Activated T-cell treated with anti-CD3 and anti-CD28 coated beads for 48 hours (primary cell): Measurements from ENCODE around the gene NPHP4.

Experiments used
- DNase-seq: peaks from one replicate; pipeline ENCODE4 v3.0.0-alpha.2; 2020; ENCODE audit warnings: low read depth

The NPHP4 gene

GRCh38 chr1:5849550-5849949, 142.7 kb downstream of the NPHP4 start:
- DNase-seq: no peak

GRCh38 chr1:5847013-5847659, 145.1 kb downstream of the NPHP4 start:
- DNase-seq: no peak

GRCh38 chr1:5845376-5845775, 146.8 kb downstream of the NPHP4 start:
- DNase-seq: no peak

GRCh38 chr1:5844442-5844841, 147.8 kb downstream of the NPHP4 start:
- DNase-seq: no peak

- no peak for DNase-seq
Measured at GRCh38 chr1:5843521-5844096, 148.6 kb downstream of the NPHP4 start.

- DNase-seq: no peak
Measured at GRCh38 chr1:5842679-5843078, 149.5 kb downstream of the NPHP4 start.

- DNase-seq: no peak
Measured at GRCh38 chr1:5840551-5841001, 151.6 kb downstream of the NPHP4 start.

GRCh38 chr1:5839881-5840550, 152.2 kb downstream of the NPHP4 start:
- DNase-seq: no peak

- no peak for DNase-seq
Measured at GRCh38 chr1:5839161-5839880, 152.9 kb downstream of the NPHP4 start.

GRCh38 chr1:5837976-5838653, 154.1 kb downstream of the NPHP4 start:
- no peak for DNase-seq

- no peak for DNase-seq
Measured at GRCh38 chr1:5836776-5837440, 155.3 kb downstream of the NPHP4 start.

- no peak for DNase-seq
Measured at GRCh38 chr1:5835179-5835562, 157.1 kb downstream of the NPHP4 start.

- no peak for DNase-seq
Measured at GRCh38 chr1:5834477-5835178, 157.6 kb downstream of the NPHP4 start.

GRCh38 chr1:5833911-5834310, 158.3 kb downstream of the NPHP4 start:
- no peak for DNase-seq

GRCh38 chr1:5832916-5833895, 159.0 kb downstream of the NPHP4 start:
- no peak for DNase-seq

- no peak for DNase-seq
Measured at GRCh38 chr1:5831600-5832335, 160.5 kb downstream of the NPHP4 start.

- DNase-seq: peak; percentile 5
Measured at GRCh38 chr1:5830771-5831599, 161.2 kb downstream of the NPHP4 start.

- DNase-seq: no peak
Measured at GRCh38 chr1:5829414-5829813, 162.8 kb downstream of the NPHP4 start.
